Measurements from ENCODE around the gene CDH7. TPM values are rescaled to one million over a fixed set of nuclear protein-coding genes. Genes with fewer than 3 reads are reported as not detected.

Gene CDH7
- total RNA-seq, 1 donor, result not detected

DNA sequence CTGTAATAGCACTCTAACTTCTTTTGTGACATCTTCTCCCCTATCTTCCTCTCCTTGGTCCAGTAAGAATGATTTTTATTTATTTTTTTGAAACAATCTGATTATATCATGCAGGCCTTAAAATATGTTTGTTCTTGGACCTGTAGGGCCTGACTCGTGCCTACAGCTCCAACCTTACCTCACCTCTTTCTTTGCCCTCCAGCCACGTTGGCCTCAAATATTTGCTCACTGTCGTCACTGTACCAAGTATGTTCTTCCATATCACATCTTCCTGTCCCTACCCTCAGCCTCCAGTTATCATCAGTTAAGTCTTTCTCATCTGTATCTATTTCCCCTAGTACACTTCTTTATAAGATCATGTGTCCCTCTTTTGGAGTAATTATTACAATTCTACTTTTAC, 125.5 kb downstream of the CDH7 start:
- H3K4me3 ChIP-seq (ENCODE audit: low read depth, low read length), result no peak overlapping the region
- DNase-seq (ENCODE audit: low read depth), result no peak
- TF ChIP-seq, protein P1, sequence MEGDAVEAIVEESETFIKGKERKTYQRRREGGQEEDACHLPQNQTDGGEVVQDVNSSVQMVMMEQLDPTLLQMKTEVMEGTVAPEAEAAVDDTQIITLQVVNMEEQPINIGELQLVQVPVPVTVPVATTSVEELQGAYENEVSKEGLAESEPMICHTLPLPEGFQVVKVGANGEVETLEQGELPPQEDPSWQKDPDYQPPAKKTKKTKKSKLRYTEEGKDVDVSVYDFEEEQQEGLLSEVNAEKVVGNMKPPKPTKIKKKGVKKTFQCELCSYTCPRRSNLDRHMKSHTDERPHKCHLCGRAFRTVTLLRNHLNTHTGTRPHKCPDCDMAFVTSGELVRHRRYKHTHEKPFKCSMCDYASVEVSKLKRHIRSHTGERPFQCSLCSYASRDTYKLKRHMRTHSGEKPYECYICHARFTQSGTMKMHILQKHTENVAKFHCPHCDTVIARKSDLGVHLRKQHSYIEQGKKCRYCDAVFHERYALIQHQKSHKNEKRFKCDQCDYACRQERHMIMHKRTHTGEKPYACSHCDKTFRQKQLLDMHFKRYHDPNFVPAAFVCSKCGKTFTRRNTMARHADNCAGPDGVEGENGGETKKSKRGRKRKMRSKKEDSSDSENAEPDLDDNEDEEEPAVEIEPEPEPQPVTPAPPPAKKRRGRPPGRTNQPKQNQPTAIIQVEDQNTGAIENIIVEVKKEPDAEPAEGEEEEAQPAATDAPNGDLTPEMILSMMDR (IDR thresholded peaks at IDR 0.05; ENCODE audit: insufficient read depth, low read depth, low read length), result no peak

GRCh38 chr18:65897292-65897691, 146.5 kb downstream of the CDH7 start:
- DNase-seq (ENCODE audit: low read depth), result no peak
- no peak overlapping the region for H3K4me3 ChIP-seq (ENCODE audit: low read depth, low read length)
- TF ChIP-seq, protein P1 (IDR thresholded peaks at IDR 0.05; ENCODE audit: insufficient read depth, low read depth, low read length), result no peak

DNA sequence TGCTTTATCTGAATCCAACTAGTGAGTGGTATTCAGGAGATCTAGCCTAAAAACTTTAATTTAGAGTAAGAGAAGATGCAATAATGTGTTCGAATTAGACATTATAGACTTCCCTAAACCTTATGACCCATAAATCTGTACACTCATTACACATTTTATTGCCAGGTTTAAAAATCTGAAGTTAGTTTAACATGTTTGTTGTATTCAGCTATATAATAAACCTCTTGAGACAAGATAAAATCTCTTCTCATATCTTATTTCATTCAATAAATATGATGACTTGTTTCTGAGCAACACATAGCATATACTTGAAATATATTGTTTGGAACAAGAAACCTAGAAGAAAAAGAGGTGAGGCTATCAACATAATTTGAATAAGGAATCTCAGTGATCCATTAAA, 150.7 kb downstream of the CDH7 start:
- H3K4me3 ChIP-seq (ENCODE audit: low read depth, low read length), result no peak overlapping the region
- TF ChIP-seq, protein P1 (IDR thresholded peaks at IDR 0.05; ENCODE audit: insufficient read depth, low read depth, low read length), result no peak
- no peak for DNase-seq (ENCODE audit: low read depth)

- TF ChIP-seq, protein P1 (IDR thresholded peaks at IDR 0.05; ENCODE audit: insufficient read depth, low read depth, low read length), result no peak
- H3K4me3 ChIP-seq (ENCODE audit: low read depth, low read length), result no peak overlapping the region
- DNase-seq (ENCODE audit: low read depth), result no peak
Observed at GRCh38 chr18:65906621-65907034, 155.8 kb downstream of the CDH7 start.

DNA sequence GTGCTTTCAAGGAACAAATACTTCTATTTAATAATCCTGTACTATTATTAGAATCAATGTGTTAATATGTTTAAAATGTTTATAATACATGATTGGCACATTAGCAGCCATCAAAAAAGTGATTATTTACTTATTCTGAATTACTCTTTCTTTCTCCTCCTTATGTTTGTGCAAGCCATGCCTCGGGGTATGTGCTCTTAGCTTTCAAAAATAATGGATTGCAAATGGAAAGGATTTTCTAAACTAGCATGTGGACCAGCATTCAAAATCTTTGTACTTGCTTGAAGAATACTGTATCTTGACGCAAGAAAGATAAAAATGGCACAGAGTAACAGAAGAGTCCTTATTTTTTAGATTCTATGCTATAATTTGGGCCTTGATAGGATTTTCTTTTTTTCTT, 156.5 kb downstream of the CDH7 start:
- TF ChIP-seq, protein P1 (IDR thresholded peaks at IDR 0.05; ENCODE audit: insufficient read depth, low read depth, low read length), result no peak
- no peak for DNase-seq (ENCODE audit: low read depth)

GRCh38 chr18:65919018-65919417, 168.2 kb downstream of the CDH7 start:
- DNase-seq (ENCODE audit: low read depth), result no peak
- H3K4me3 ChIP-seq (ENCODE audit: low read depth, low read length), result no peak overlapping the region
- TF ChIP-seq, protein P1 (IDR thresholded peaks at IDR 0.05; ENCODE audit: insufficient read depth, low read depth, low read length), result no peak

More for the DNA sequence above, 156.5 kb downstream of the CDH7 start:
- H3K4me3 ChIP-seq (ENCODE audit: low read depth, low read length), result no peak overlapping the region

DNA sequence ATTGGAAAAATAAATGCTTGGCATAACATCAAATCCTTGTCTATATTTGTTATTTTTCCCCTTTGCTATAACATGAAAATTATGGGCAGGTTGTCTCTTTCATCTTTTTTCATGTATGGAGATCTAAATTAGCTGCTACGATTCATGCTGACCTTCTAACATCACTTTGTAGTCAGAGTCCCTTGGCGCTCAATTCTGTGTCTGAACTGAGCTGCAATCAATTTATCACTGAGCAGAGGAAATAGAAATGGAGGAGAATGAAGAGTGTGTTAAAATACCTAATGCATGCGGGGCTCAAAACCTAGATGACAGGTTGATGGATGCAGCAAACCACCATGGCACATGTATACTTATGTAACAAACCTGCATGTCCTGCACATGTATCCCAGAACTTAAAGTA, 168.9 kb downstream of the CDH7 start:
- TF ChIP-seq, protein P1 (IDR thresholded peaks at IDR 0.05; ENCODE audit: insufficient read depth, low read depth, low read length), result no peak
- no peak overlapping the region for H3K4me3 ChIP-seq (ENCODE audit: low read depth, low read length)
- no peak for DNase-seq (ENCODE audit: low read depth)
